Dendritic cell treated with granulocyte-macrophage colony-stimulating factor and Interleukin-4, amounts not matched to agents 40 ng/mL and 50 ng/mL, for 4 days (primary cell): ENCODE results near the gene TCEANC2.

Source experiments
- H3K27ac Mint-ChIP-seq: one replicate; pipeline ENCODE4 v1.8.0; 2022; ENCODE audit warnings: mild to moderate bottlenecking, mixed read lengths
- H3K27me3 Mint-ChIP-seq: one replicate; pipeline ENCODE4 v1.8.0; 2022; ENCODE audit warnings: mild to moderate bottlenecking, mixed read lengths
- H3K36me3 Mint-ChIP-seq: one replicate; pipeline ENCODE4 v1.8.0; 2022; ENCODE audit warnings: low read depth, mixed read lengths
- H3K4me1 Mint-ChIP-seq: one replicate; pipeline ENCODE4 v1.8.0; 2022; ENCODE audit warnings: low read depth, mixed read lengths
- H3K4me3 Mint-ChIP-seq: one replicate; pipeline ENCODE4 v1.8.0; 2022; ENCODE audit warnings: mild to moderate bottlenecking, moderate library complexity, mixed read lengths
- H3K9me3 Mint-ChIP-seq: one replicate; pipeline ENCODE4 v1.8.0; 2022; ENCODE audit warnings: mixed read lengths
- intact Hi-C: fragments of 100-400 bp; cut with micrococcal nuclease; formaldehyde crosslinking; loops from one replicate; pipeline ENCODE4 v1.15.0; 2022

Gene TCEANC2

DNA sequence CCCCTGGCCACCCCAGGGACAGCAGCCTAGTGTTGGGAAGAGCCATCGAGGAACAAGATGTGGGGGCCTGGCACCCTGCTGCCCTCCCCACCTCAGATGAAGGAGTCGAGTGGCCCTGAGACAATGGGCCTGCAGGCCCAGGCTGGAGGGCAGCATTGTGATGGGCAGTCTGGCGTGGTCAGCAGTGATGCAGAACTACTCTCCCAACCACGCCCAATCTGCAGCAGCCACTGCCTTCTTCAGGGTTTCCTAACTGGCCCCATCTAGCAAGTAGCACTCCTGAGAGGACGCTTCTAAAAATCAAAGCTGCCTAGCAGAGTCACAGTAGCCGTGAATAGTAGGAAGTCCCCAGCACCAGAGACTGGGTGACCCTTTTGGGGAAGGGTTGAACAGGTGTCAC is 80.9 kb downstream of the TCEANC2 start:
- Mint-ChIP-seq H3K9me3 (no peaks in the 10 kb centered on the region), H3K27ac (no peak overlapping the region), H3K4me1 (no peaks in the 10 kb centered on the region), H3K36me3 (no peaks in the 10 kb centered on the region), H3K27me3 (no peaks in the 10 kb centered on the region), H3K4me3 (no peak overlapping the region)
- intact Hi-C loops: no loop called here

DNA sequence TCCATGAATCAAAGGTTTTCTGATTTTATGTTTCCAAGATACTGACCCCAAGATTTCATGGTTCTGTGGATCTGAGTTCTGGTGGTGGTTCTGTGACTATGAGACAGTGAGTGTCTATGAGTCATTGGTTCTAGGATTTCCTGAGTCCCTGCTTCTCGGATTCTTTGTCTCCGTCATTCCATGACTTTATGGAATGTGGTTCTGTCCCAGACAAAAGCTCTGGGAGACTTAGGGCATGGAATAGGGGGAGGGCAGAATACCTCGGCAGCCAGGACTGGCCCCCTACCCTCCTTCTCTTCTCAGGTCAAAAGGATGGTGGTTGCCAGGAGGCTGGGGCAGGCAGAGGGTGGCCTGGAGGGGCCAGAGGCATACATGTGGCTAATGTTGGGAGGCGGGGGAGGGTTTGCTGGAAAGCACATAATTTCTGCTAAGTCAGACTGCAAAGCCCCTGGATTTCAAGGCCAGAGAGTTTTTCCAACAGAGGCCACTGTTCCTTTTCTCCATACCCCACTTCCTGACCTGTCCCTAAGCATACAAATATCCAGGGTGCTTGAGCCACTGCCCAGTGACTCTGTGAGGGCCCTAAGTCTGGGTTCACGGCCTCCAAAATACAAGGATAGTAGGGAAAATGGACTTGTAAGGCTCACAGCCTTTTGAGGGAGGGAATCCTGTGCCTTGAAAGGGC is 82.2 kb downstream of the TCEANC2 start:
- intact Hi-C loops: no loop called here
- no peaks in the 10 kb centered on the region for H3K4me1 Mint-ChIP-seq
- no peaks in the 10 kb centered on the region for H3K9me3 Mint-ChIP-seq
- H3K27me3 Mint-ChIP-seq: no peaks in the 10 kb centered on the region
- no peaks in the 10 kb centered on the region for H3K36me3 Mint-ChIP-seq
- H3K27ac Mint-ChIP-seq: no peak overlapping the region
- H3K4me3 Mint-ChIP-seq: no peak overlapping the region

- Mint-ChIP-seq H3K27ac (no peak overlapping the region), H3K27me3 (no peaks in the 10 kb centered on the region), H3K36me3 (no peaks in the 10 kb centered on the region), H3K4me3 (no peak overlapping the region), H3K4me1 (no peaks in the 10 kb centered on the region), H3K9me3 (no peaks in the 10 kb centered on the region)
- intact Hi-C loops: no loop called here
These were observed 83.0 kb downstream of the TCEANC2 start for GRCh38 chr1:54136269-54136896.

GRCh38 chr1:54136963-54137533 is 83.6 kb downstream of the TCEANC2 start:
- no peaks in the 10 kb centered on the region for H3K4me1 Mint-ChIP-seq
- no peak overlapping the region for H3K4me3 Mint-ChIP-seq
- no peaks in the 10 kb centered on the region for H3K27me3 Mint-ChIP-seq
- intact Hi-C loops: no loop called here
- no peak overlapping the region for H3K27ac Mint-ChIP-seq
- no peaks in the 10 kb centered on the region for H3K36me3 Mint-ChIP-seq
- H3K9me3 Mint-ChIP-seq: no peaks in the 10 kb centered on the region

- H3K9me3 Mint-ChIP-seq: no peaks in the 10 kb centered on the region
- no peak overlapping the region for H3K27ac Mint-ChIP-seq
- intact Hi-C loops: no loop called here
- no peaks in the 10 kb centered on the region for H3K4me1 Mint-ChIP-seq
- no peaks in the 10 kb centered on the region for H3K36me3 Mint-ChIP-seq
- H3K4me3 Mint-ChIP-seq: no peak overlapping the region
- no peaks in the 10 kb centered on the region for H3K27me3 Mint-ChIP-seq
These were observed 84.2 kb downstream of the TCEANC2 start for GRCh38 chr1:54137534-54138061.

DNA sequence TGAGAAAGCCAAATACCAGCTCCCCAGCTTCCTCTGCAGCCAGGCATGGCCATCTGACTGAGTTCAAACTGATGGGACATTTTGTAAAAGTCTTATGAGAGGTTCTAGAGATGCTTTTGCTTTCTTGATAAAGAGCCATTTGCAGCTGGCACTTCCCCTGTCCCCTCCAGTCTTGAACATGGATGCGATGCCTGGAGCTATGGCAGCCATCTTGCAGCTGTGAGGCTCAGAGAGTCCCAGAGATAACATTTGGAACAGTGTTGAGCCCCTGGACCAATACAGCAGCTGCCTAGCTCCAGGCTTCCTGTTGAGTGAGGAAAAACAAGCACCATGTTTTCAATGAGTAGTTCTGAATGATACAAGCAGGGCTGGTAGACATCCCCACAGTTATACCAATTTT is 85.6 kb downstream of the TCEANC2 start:
- Mint-ChIP-seq H3K27me3 (no peaks in the 10 kb centered on the region), H3K4me1 (no peaks in the 10 kb centered on the region)

DNA sequence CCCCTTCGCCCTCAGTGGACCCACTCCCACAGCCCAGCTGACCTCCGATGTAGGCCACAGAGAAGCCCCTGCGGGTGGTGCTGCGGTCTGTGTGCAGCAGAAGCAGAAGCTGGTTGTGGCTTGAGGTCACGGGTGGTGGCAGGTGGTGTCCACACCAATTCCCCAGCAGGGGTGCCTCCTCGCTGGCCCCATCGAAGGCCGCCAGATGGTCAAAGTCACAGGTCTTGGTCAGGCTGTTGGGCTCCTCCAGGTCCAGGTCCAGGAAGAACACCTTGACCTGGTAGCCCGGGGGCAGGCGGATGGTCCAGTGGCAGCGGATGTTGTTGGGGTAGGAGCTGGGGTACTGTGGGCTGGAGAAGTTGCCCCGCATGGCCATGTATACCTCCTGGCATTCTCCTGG is 86.3 kb downstream of the TCEANC2 start:
- H3K27ac Mint-ChIP-seq: no peak overlapping the region
- intact Hi-C loops: no loop called here
- no peaks in the 10 kb centered on the region for H3K36me3 Mint-ChIP-seq
- H3K4me1 Mint-ChIP-seq: no peaks in the 10 kb centered on the region
- H3K4me3 Mint-ChIP-seq: no peak overlapping the region
- no peaks in the 10 kb centered on the region for H3K9me3 Mint-ChIP-seq
- H3K27me3 Mint-ChIP-seq: no peaks in the 10 kb centered on the region

More for the DNA sequence above, 85.6 kb downstream of the TCEANC2 start:
- Mint-ChIP-seq H3K36me3 (no peaks in the 10 kb centered on the region), H3K4me3 (no peak overlapping the region), H3K27ac (no peak overlapping the region), H3K9me3 (no peaks in the 10 kb centered on the region)
- intact Hi-C loops: no loop called here

DNA sequence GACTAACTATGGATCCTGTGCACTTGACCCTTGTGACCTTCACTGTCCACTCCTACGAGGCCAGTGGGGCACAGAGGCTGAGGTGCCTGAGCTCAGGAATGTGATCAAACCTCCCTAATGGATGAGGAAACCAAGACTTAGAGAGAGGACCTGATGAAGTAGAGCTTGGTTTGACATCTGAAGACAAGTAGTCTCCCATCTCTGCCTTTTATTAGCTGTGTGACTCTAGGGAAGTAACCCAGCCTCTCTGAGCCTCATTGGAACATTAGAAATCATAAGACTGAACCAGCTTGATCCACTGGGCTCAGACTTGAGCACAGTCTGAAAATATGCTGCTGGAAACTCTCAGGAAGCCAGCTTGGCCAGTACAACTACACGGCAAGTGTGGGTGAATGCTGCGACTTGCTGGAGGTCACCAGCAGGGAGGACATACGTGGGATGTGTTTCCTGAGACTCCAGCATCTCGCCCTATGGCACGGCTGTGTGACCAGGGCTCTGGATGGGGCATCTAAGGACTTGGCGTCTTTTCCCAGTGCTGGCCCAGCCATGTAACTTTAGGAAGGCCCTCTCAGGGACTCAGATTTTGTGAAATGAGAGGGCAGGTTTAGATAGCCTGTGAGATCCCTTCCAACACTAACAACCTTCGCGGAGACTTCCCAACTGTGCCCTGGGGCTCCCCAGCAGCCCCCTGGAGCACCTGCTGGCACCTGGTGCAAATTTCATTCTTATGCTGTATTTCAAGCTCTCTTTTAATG is 88.9 kb downstream of the TCEANC2 start:
- H3K36me3 Mint-ChIP-seq: no peaks in the 10 kb centered on the region
- no peaks in the 10 kb centered on the region for H3K4me1 Mint-ChIP-seq
- no peaks in the 10 kb centered on the region for H3K9me3 Mint-ChIP-seq
- intact Hi-C loops: no loop called here
- no peaks in the 10 kb centered on the region for H3K27me3 Mint-ChIP-seq
- no peak overlapping the region for H3K4me3 Mint-ChIP-seq
- no peak overlapping the region for H3K27ac Mint-ChIP-seq

DNA sequence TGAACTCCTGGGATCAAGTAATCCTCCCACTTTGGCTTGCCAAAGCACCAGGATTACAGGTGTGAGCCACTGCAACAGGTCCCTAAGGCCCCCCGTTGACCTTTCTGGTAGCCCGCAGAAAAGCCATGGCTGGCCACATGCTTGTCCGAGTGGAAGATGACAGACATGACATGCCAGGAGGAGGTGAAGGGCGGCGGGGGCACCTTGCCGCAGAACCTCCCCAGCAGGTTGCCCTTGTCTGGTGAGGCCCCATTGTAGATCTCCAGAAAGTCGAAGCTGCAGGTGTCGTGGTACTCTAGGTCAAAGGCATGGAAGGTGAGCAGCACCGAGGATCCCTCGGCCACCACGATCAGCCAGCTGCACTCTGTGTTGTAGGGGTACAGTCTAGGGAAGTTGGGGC is 91.0 kb downstream of the TCEANC2 start:
- H3K4me3 Mint-ChIP-seq: no peak overlapping the region
- intact Hi-C loops: no loop called here
- no peak overlapping the region for H3K27ac Mint-ChIP-seq
- no peaks in the 10 kb centered on the region for H3K9me3 Mint-ChIP-seq
- no peaks in the 10 kb centered on the region for H3K4me1 Mint-ChIP-seq
- no peaks in the 10 kb centered on the region for H3K36me3 Mint-ChIP-seq
- no peaks in the 10 kb centered on the region for H3K27me3 Mint-ChIP-seq

DNA sequence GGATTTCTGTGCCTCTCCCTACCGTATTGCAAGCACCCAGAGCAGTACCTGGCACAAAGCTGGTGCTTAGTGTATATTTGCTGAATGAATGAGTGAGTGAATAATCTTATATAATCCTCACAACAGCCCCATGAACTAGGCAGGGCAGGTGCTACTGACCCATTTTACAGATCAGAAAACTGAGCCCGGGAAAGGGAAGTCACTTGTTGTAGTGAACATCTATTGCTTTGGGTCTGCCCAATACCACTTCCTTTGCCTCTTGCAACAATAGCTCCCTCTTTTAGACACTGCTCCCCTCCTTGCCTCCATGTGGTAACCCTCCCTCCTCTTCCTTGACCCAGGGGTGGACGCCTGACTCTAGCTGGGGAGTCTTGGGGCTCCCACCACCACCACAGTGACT is 96.3 kb downstream of the TCEANC2 start:
- H3K4me1 Mint-ChIP-seq: peaks cover 5% of the 10 kb centered on the region
- H3K9me3 Mint-ChIP-seq: no peaks in the 10 kb centered on the region
- H3K27ac Mint-ChIP-seq: no peak overlapping the region
- intact Hi-C loops: no loop called here
- H3K27me3 Mint-ChIP-seq: no peaks in the 10 kb centered on the region
- no peak overlapping the region for H3K4me3 Mint-ChIP-seq
- no peaks in the 10 kb centered on the region for H3K36me3 Mint-ChIP-seq

DNA sequence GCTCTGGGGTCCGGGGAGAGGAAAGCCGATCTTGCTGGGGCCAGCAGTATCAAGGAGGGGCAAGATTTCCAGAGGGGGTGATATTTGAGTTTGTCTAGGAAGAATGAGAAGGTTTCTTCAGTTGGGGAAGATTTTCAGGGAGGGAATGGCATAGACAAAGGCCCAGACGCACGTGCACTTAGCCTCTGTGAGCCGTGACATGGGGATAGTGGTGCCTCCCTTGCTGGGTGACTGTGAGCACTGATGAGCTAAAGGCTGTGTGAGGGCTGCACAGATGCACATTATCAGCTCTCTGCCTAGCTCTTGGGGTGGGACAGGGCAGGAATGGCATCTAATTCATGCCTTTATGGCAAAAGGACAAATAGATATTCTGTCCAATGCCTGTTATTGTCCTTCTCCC is 97.6 kb downstream of the TCEANC2 start:
- no peak overlapping the region for H3K27ac Mint-ChIP-seq
- H3K27me3 Mint-ChIP-seq: no peaks in the 10 kb centered on the region
- H3K4me1 Mint-ChIP-seq: peaks cover 7% of the 10 kb centered on the region
- H3K36me3 Mint-ChIP-seq: no peaks in the 10 kb centered on the region
- intact Hi-C loops: no loop called here
- H3K4me3 Mint-ChIP-seq: no peak overlapping the region
- H3K9me3 Mint-ChIP-seq: no peaks in the 10 kb centered on the region

DNA sequence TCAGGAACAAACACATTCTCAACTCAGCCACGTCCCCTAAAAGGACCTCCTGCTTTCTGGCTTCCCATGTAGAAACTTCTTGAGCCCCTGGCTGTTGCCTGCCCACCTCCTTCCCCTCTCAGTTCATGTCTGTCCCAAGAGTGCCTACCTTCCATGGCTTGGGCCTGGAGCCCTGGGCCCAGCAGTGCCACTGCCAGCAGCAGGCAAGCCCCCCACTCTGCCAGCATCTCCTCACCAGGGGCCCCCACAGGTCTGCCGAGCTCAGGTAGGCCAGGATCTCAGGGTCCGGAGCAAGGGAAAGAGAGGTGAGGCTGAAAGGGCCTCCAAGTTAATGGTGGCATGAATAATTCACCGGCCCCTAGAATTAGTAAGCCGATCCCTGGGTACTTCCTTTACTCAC is 99.3 kb downstream of the TCEANC2 start, which contains the start of gene CDCP2:
Gene CDCP2, minus strand, starts transcription at position 305 of the 400 bp plus-strand sequence. Its CDS starts 78 bp downstream, at position 227.
- Mint-ChIP-seq H3K36me3 (no peaks in the 10 kb centered on the region), H3K27me3 (no peaks in the 10 kb centered on the region), H3K4me3 (no peak within 1 kb of the TSS), H3K27ac (no peak within 1 kb of the TSS), H3K9me3 (no peaks in the 10 kb centered on the region), H3K4me1 (peaks cover 12% of the 10 kb centered on the region)
- intact Hi-C loops: no loop called here

GRCh38 chr1:54153535-54154439 is 100.4 kb downstream of the TCEANC2 start:
- Mint-ChIP-seq H3K4me3 (no peak overlapping the region), H3K36me3 (no peaks in the 10 kb centered on the region), H3K27ac (no peak overlapping the region), H3K27me3 (no peaks in the 10 kb centered on the region), H3K9me3 (no peaks in the 10 kb centered on the region), H3K4me1 (peaks cover 12% of the 10 kb centered on the region)
- intact Hi-C loops: no loop called here
